B cell (primary cell): ENCODE measurements around the gene NRDE2. TPM values are rescaled to one million over a fixed set of nuclear protein-coding genes. Genes with fewer than 3 reads are reported as not detected.

Source experiments
- ATAC-seq: fragments of 200-7000 bp; cut with Tn5 transposase; one replicate; pipeline ENCODE4 v1.10.0; 2021; ENCODE audit warnings: low read depth, mild to moderate bottlenecking, moderate number of reproducible peaks, moderate library complexity
- CTCF ChIA-PET: fragments of 350-600 bp; sonication (Branson Sonifier 250); formaldehyde crosslinking; loops from one replicate; lab custom pipeline; 2021; ENCODE audit warnings: antibody characterized with exemption, inconsistent platforms; lab: Charles Lee
- POLR2A ChIA-PET: fragments of 350-600 bp; sonication (Branson Sonifier 250); formaldehyde crosslinking; loops from one replicate; lab custom pipeline; 2021; ENCODE audit warnings: antibody characterized with exemption; lab: Charles Lee
- DNase-seq: peaks from one replicate; pipeline ENCODE4 v3.0.0; 2013
- H2AFZ ChIP-seq: 2 replicates; pipeline ENCODE4 v1.6.1; 2012; ENCODE audit warnings: mild to moderate bottlenecking, low read depth, low read length; ENCODE audit not compliant: insufficient read depth, poor library complexity, severe bottlenecking
- H3K27ac ChIP-seq, 2 donors: 1 replicate in 1 of 2; 2 replicates in 1 of 2; pipeline ENCODE4 v1.5.1; 2012 to 2013; ENCODE audit warnings: low read length in 2 of 2, mild to moderate bottlenecking in 2 of 2, moderate library complexity in 1 of 2
- H3K27me3 ChIP-seq, 4 experiments: fragments of 200-600 bp in 1 of 4; sonication (generic) in 1 of 4; replicated peaks in 1 of 4; 1 replicate in 2 of 4; 2 replicates in 2 of 4; pipeline versions ENCODE4 v1.6.1 to v1.7.0; 2013 to 2016; ENCODE audit warnings: low read length in 3 of 4, mild to moderate bottlenecking in 2 of 4, mixed read lengths in 1 of 4, moderate library complexity in 1 of 4; ENCODE audit not compliant: insufficient read depth in 4 of 4, control insufficient read depth in 3 of 4; ENCODE audit errors: control extremely low read depth in 1 of 4
- H3K36me3 ChIP-seq, 2 experiments: replicated peaks in 1 of 2; 1 replicate in 1 of 2; 2 replicates in 1 of 2; pipeline versions ENCODE4 v1.6.1 to v1.7.1; 2013; ENCODE audit warnings: low read length in 1 of 2; ENCODE audit not compliant: insufficient read depth in 2 of 2, control insufficient read depth in 1 of 2; ENCODE audit errors: control extremely low read depth in 1 of 2, extremely low read depth in 1 of 2
- H3K4me1 ChIP-seq, 2 donors: fragments of 200-600 bp in 1 of 2; sonication (generic) in 1 of 2; 1 replicate in 1 of 2; 2 replicates in 1 of 2; pipeline versions ENCODE4 v1.5.1 to v1.6.1; 2013 to 2017; ENCODE audit warnings: low read length in 2 of 2; ENCODE audit not compliant: control insufficient read depth in 2 of 2, insufficient read depth in 2 of 2
- H3K4me2 ChIP-seq: replicated peaks from 2 replicates; pipeline ENCODE3; 2012; ENCODE audit warnings: mild to moderate bottlenecking, low read depth, low read length; ENCODE audit not compliant: poor library complexity, severe bottlenecking
- H3K4me3 ChIP-seq, 5 experiments: fragments of 200-600 bp in 1 of 5; sonication (generic) in 1 of 5; 1 replicate in 3 of 5; 2 replicates in 2 of 5; pipeline versions ENCODE4 v1.5.1 to v1.7.0; 2011 to 2016; ENCODE audit warnings: low read length in 4 of 5, mild to moderate bottlenecking in 4 of 5, low read depth in 2 of 5, control low read depth in 1 of 5, moderate library complexity in 1 of 5; ENCODE audit not compliant: insufficient read depth in 1 of 5; ENCODE audit errors: control extremely low read depth in 1 of 5, extremely low read depth in 1 of 5
- H3K79me2 ChIP-seq: fragments of 200-600 bp; sonication (generic); one replicate; pipeline ENCODE4 v1.6.0; 2016; ENCODE audit warnings: low read length; ENCODE audit not compliant: control insufficient read depth, insufficient read depth
- H3K9ac ChIP-seq: fragments of 200-600 bp; sonication (generic); 2 replicates; pipeline ENCODE4 v1.6.1; 2017; ENCODE audit warnings: mild to moderate bottlenecking, low read length, moderate library complexity
- H3K9me3 ChIP-seq, 3 donors: one replicate each; pipeline versions ENCODE4 v1.6.1 to v1.7.1; 2013; ENCODE audit warnings: low read length in 2 of 3; ENCODE audit not compliant: control insufficient read depth in 2 of 3, insufficient read depth in 1 of 3; ENCODE audit errors: control extremely low read depth in 1 of 3
- H4K20me1 ChIP-seq: 2 replicates; pipeline ENCODE4 v1.6.0; 2012; ENCODE audit warnings: mild to moderate bottlenecking, low read length; ENCODE audit not compliant: insufficient read depth, control insufficient read depth, poor library complexity, severe bottlenecking
- H3K27ac Mint-ChIP-seq: one replicate; pipeline ENCODE4 v1.8.0; 2021; ENCODE audit warnings: mixed read lengths
- H3K27me3 Mint-ChIP-seq: one replicate; pipeline ENCODE4 v1.8.0; 2021; ENCODE audit warnings: mixed read lengths
- H3K4me1 Mint-ChIP-seq: one replicate; pipeline ENCODE4 v1.8.0; 2021; ENCODE audit warnings: mixed read lengths
- H3K4me3 Mint-ChIP-seq: one replicate; pipeline ENCODE4 v1.8.0; 2021; ENCODE audit warnings: mixed read lengths
- H3K9me3 Mint-ChIP-seq: one replicate; pipeline ENCODE4 v1.8.0; 2022; ENCODE audit warnings: mixed read lengths; ENCODE audit not compliant: insufficient read depth
- CTCF ChIP-seq: fragments of 200-600 bp; IDR thresholded peaks from one replicate; pipeline ENCODE4 v1.8.0; 2022; ENCODE audit warnings: antibody characterized with exemption, mild to moderate bottlenecking
- EZH2 ChIP-seq: IDR thresholded peaks from 2 replicates; pipeline ENCODE4 v1.6.1; 2012; ENCODE audit warnings: borderline replicate concordance, low read depth, mild to moderate bottlenecking, moderate library complexity, low read length; ENCODE audit not compliant: insufficient read depth, poor library complexity, severe bottlenecking
- WGBS: methylation state at CpG from one replicate; pipeline ENCODE4 v1.1.5; 2013; ENCODE audit warnings: missing lambda C conversion rate; ENCODE audit not compliant: insufficient coverage; 5-methylcytosine and 5-hydroxymethylcytosine counted together
- intact Hi-C: fragments of 100-400 bp; cut with micrococcal nuclease; formaldehyde crosslinking; loops from one replicate; pipeline ENCODE4 v1.10.0; 2022
- polyA plus RNA-seq: library from polyadenylated mRNA; depleted of rRNA; stranded (reverse); fragments of >200 nt; gene quantifications from 2 replicates; pipeline ENCODE4 v1.2.3, GENCODE V29; 2012
- total RNA-seq, 2 donors: library from RNA; stranded (reverse); fragments of 120-200 nt in 1 of 2; gene quantifications; 1 replicate in 1 of 2; 2 replicates in 1 of 2; pipeline versions ENCODE4 v1.2.3 to v1.2.4, GENCODE V29; 2013 to 2022

Gene NRDE2
- total and polyA plus RNA-seq, 2 donors (not counting 1 experiment from before 2014, with no cell fraction given), result 5.3 to 35.8 TPM

DNA sequence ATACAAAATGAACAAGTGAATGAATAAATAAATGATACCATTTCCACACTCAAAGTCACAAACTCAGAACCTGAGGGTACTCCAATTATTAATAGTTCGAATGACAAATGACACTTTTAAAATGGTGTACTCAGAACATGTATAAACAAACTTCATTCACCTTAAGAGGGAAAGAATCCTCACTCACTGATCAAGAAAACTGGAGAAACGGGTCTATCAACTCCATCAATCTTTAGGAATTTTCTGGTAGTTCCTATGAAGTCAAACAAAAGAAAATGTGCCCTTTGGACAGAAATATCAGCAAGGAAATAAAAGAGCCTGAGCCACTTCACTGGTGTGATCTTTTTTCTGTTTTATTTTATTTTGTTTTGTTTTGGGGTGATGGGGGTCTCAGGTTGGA lies 5.2 kb upstream of the NRDE2 start:
- DNase-seq (no peak), ATAC-seq (no peak)
- CTCF ChIA-PET, result interaction anchor here (0.6 kb wide), 1 partner anchor 55 kb away, joined by 3 read pairs; no protein-coding TSS in a partner anchor
- Histone ChIP-seq H2AFZ (no peak overlapping the region), H3K36me3 (no peaks in the 10 kb centered on the region), H4K20me1 (no peaks in the 10 kb centered on the region), H3K4me2 (no peak overlapping the region), H3K9me3 (no peaks in the 10 kb centered on the region), H3K27me3 (peaks cover 0 to 20% (median 12%) of the 10 kb centered on the region in 4 experiments), H3K4me3 (no peak overlapping the region), H3K79me2 (no peaks in the 10 kb centered on the region), H3K27ac (no peak overlapping the region), H3K9ac (no peak overlapping the region), H3K4me1 (peaks cover 5% of the 10 kb centered on the region in 2 donors)
- Mint-ChIP-seq H3K27me3 (peaks cover 35% of the 10 kb centered on the region), H3K4me1 (peaks cover 2% of the 10 kb centered on the region), H3K9me3 (no peaks in the 10 kb centered on the region), H3K27ac (no peak overlapping the region), H3K4me3 (no peak overlapping the region)
- POLR2A ChIA-PET, result no interaction called here
- intact Hi-C loops, result no loop called here
- WGBS, result no CpG with 5 or more reads among the region's 2 CpGs
- TF ChIP-seq CTCF (no peak), EZH2 (no peak)

DNA sequence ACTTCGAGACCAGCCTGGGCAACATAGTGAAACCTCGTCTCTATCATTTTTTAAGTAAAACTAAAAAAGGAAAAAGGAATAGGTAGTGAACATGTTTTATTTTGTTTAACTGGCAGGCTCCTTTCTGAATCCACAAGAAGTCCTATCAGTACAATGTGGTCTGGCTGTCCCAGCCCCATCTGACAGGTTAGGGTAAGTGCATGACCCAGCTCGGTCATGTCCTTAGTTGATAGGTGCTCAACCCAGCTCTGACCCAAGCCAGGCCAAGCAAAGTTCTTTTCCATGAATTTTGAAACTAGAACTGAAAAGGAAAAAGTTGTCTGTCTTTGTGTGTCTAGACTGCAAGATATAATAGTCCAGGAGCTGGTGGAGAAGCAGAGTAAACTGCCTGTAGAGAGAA lies 4.7 kb upstream of the NRDE2 start:
- H3K4me2 ChIP-seq, result no peak overlapping the region
- peaks cover 33% of the 10 kb centered on the region for H3K27me3 Mint-ChIP-seq
- intact Hi-C loops, result no loop called here

More for the DNA sequence above, 4.7 kb upstream of the NRDE2 start:
- Histone ChIP-seq H3K79me2 (no peaks in the 10 kb centered on the region), H3K27me3 (peaks cover 0 to 20% (median 12%) of the 10 kb centered on the region in 4 experiments), H3K36me3 (no peaks in the 10 kb centered on the region), H3K4me1 (peaks cover 5 to 7% of the 10 kb centered on the region in 2 donors), H2AFZ (no peak overlapping the region), H3K27ac (no peak overlapping the region), H3K9ac (no peak overlapping the region), H3K9me3 (no peaks in the 10 kb centered on the region), H4K20me1 (no peaks in the 10 kb centered on the region), H3K4me3 (no peak overlapping the region)
- ChIA-PET CTCF (no interaction called here), POLR2A (interaction anchor here (0.7 kb wide), 1 partner anchor 425 kb away, joined by 3 read pairs; no protein-coding TSS in a partner anchor)
- Mint-ChIP-seq H3K27ac (no peak overlapping the region), H3K4me1 (peaks cover 7% of the 10 kb centered on the region), H3K9me3 (no peaks in the 10 kb centered on the region), H3K4me3 (no peak overlapping the region)
- ATAC-seq (no peak), DNase-seq (no peak)
- WGBS, result 100% methylated on average over 1 of the region's 3 CpGs
- TF ChIP-seq EZH2 (no peak), CTCF (no peak)
